ENCODE measurements around the gene GPR152.
A peak's percentile ranks its signal among the peaks of the same experiment; 100 is the strongest.

Gene GPR152

GRCh38 chr11:67437082-67437808 lies 15.3 kb downstream of the GPR152 start, which contains the start of gene PTPRCAP:
Gene PTPRCAP, minus strand, starts transcription at chr11:67437682. Its CDS starts 63 bp downstream, at chr11:67437619.
- no peak within 1 kb of the TSS for H3K9ac ChIP-seq (ENCODE audit: low read length in 2 of 2)
- H3K4me3 ChIP-seq (ENCODE audit: low read length in 2 of 2): no peak within 1 kb of the TSS
- H3K9me3 ChIP-seq (ENCODE audit: control insufficient read depth in 2 of 2, low read length in 2 of 2): no peaks in the 10 kb centered on the region
- peaks cover 18 to 32% of the 10 kb centered on the region in 2 donors for H3K36me3 ChIP-seq (ENCODE audit: control insufficient read depth in 2 of 2, insufficient read depth in 2 of 2, low read length in 2 of 2)
- peak within 1 kb of the TSS; percentile 11 for H3K27ac ChIP-seq (ENCODE audit: low read length)
- peaks cover 18% of the 10 kb centered on the region for H3K4me1 ChIP-seq (ENCODE audit: control insufficient read depth, insufficient read depth, low read length)
- no peaks in the 10 kb centered on the region for H3K27me3 ChIP-seq (ENCODE audit: control insufficient read depth in 1 of 2, insufficient read depth in 2 of 2, low read length in 2 of 2)

GRCh38 chr11:67436459-67437081 lies 16.0 kb downstream of the GPR152 start:
- peaks cover 18 to 34% of the 10 kb centered on the region in 2 donors for H3K36me3 ChIP-seq (ENCODE audit: control insufficient read depth in 2 of 2, insufficient read depth in 2 of 2, low read length in 2 of 2)

GRCh38 chr11:67435727-67436458 lies 16.6 kb downstream of the GPR152 start:
- H3K4me1 ChIP-seq (ENCODE audit: control insufficient read depth, insufficient read depth, low read length): peaks cover 12% of the 10 kb centered on the region
- no peaks in the 10 kb centered on the region for H3K27me3 ChIP-seq (ENCODE audit: control insufficient read depth in 1 of 2, insufficient read depth in 2 of 2, low read length in 2 of 2)
- H3K36me3 ChIP-seq (ENCODE audit: control insufficient read depth in 2 of 2, insufficient read depth in 2 of 2, low read length in 2 of 2): peaks cover 18 to 33% of the 10 kb centered on the region in 2 donors
- H3K4me3 ChIP-seq (ENCODE audit: low read length in 2 of 2): no peak overlapping the region
- no peak overlapping the region for H3K9ac ChIP-seq (ENCODE audit: low read length in 2 of 2)
- H3K9me3 ChIP-seq (ENCODE audit: control insufficient read depth in 2 of 2, low read length in 2 of 2): no peaks in the 10 kb centered on the region
- peak overlapping the region; percentile 18 for H3K27ac ChIP-seq (ENCODE audit: low read length)

More at GRCh38 chr11:67436459-67437081, 16.0 kb downstream of the GPR152 start:
- H3K4me1 ChIP-seq (ENCODE audit: control insufficient read depth, insufficient read depth, low read length): peaks cover 12% of the 10 kb centered on the region
- peak overlapping the region; percentile 18 for H3K27ac ChIP-seq (ENCODE audit: low read length)
- H3K9me3 ChIP-seq (ENCODE audit: control insufficient read depth in 2 of 2, low read length in 2 of 2): no peaks in the 10 kb centered on the region
- no peaks in the 10 kb centered on the region for H3K27me3 ChIP-seq (ENCODE audit: control insufficient read depth in 1 of 2, insufficient read depth in 2 of 2, low read length in 2 of 2)
- H3K9ac ChIP-seq (ENCODE audit: low read length in 2 of 2): no peak overlapping the region
- H3K4me3 ChIP-seq (ENCODE audit: low read length in 2 of 2): no peak overlapping the region

- Histone ChIP-seq H3K4me3 (ENCODE audit: low read length in 2 of 2) (no peak overlapping the region), H3K27me3 (ENCODE audit: control insufficient read depth in 1 of 2, insufficient read depth in 2 of 2, low read length in 2 of 2) (no peaks in the 10 kb centered on the region), H3K27ac (ENCODE audit: low read length) (no peak overlapping the region), H3K4me1 (ENCODE audit: control insufficient read depth, insufficient read depth, low read length) (peaks cover 13% of the 10 kb centered on the region), H3K36me3 (ENCODE audit: control insufficient read depth in 2 of 2, insufficient read depth in 2 of 2, low read length in 2 of 2) (peaks cover 18 to 31% of the 10 kb centered on the region in 2 donors), H3K9me3 (ENCODE audit: control insufficient read depth in 2 of 2, low read length in 2 of 2) (no peaks in the 10 kb centered on the region), H3K9ac (ENCODE audit: low read length in 2 of 2) (no peak overlapping the region)
Observed at GRCh38 chr11:67435031-67435726, 17.4 kb downstream of the GPR152 start.

GRCh38 chr11:67434395-67434881 lies 18.1 kb downstream of the GPR152 start:
- H3K4me3 ChIP-seq (ENCODE audit: low read length in 2 of 2): no peak overlapping the region
- H3K9ac ChIP-seq (ENCODE audit: low read length in 2 of 2): no peak overlapping the region
- H3K36me3 ChIP-seq (ENCODE audit: control insufficient read depth in 2 of 2, insufficient read depth in 2 of 2, low read length in 2 of 2): peaks cover 22 to 31% of the 10 kb centered on the region in 2 donors
- H3K9me3 ChIP-seq (ENCODE audit: control insufficient read depth in 2 of 2, low read length in 2 of 2): no peaks in the 10 kb centered on the region
- no peak overlapping the region for H3K27ac ChIP-seq (ENCODE audit: low read length)
- no peaks in the 10 kb centered on the region for H3K27me3 ChIP-seq (ENCODE audit: control insufficient read depth in 1 of 2, insufficient read depth in 2 of 2, low read length in 2 of 2)
- H3K4me1 ChIP-seq (ENCODE audit: control insufficient read depth, insufficient read depth, low read length): peaks cover 15% of the 10 kb centered on the region

GRCh38 chr11:67433536-67434394 lies 18.8 kb downstream of the GPR152 start:
- H3K36me3 ChIP-seq (ENCODE audit: control insufficient read depth in 2 of 2, insufficient read depth in 2 of 2, low read length in 2 of 2): peaks cover 22 to 34% of the 10 kb centered on the region in 2 donors
- H3K4me3 ChIP-seq (ENCODE audit: low read length in 2 of 2): no peak overlapping the region
- H3K27me3 ChIP-seq (ENCODE audit: control insufficient read depth in 1 of 2, insufficient read depth in 2 of 2, low read length in 2 of 2): no peaks in the 10 kb centered on the region
- H3K9me3 ChIP-seq (ENCODE audit: control insufficient read depth in 2 of 2, low read length in 2 of 2): no peaks in the 10 kb centered on the region
- peaks cover 19% of the 10 kb centered on the region for H3K4me1 ChIP-seq (ENCODE audit: control insufficient read depth, insufficient read depth, low read length)
- no peak overlapping the region for H3K9ac ChIP-seq (ENCODE audit: low read length in 2 of 2)
- no peak overlapping the region for H3K27ac ChIP-seq (ENCODE audit: low read length)

GRCh38 chr11:67432655-67433349 lies 19.7 kb downstream of the GPR152 start:
- Histone ChIP-seq H3K4me3 (ENCODE audit: low read length in 2 of 2) (no peak overlapping the region), H3K36me3 (ENCODE audit: control insufficient read depth in 2 of 2, insufficient read depth in 2 of 2, low read length in 2 of 2) (peaks cover 22 to 32% of the 10 kb centered on the region in 2 donors), H3K9ac (ENCODE audit: low read length in 2 of 2) (no peak overlapping the region), H3K27ac (ENCODE audit: low read length) (no peak overlapping the region), H3K27me3 (ENCODE audit: control insufficient read depth in 1 of 2, insufficient read depth in 2 of 2, low read length in 2 of 2) (no peaks in the 10 kb centered on the region), H3K4me1 (ENCODE audit: control insufficient read depth, insufficient read depth, low read length) (peaks cover 24% of the 10 kb centered on the region), H3K9me3 (ENCODE audit: control insufficient read depth in 2 of 2, low read length in 2 of 2) (no peaks in the 10 kb centered on the region)

- Histone ChIP-seq H3K4me3 (ENCODE audit: low read length in 2 of 2) (no peak overlapping the region), H3K36me3 (ENCODE audit: control insufficient read depth in 2 of 2, insufficient read depth in 2 of 2, low read length in 2 of 2) (peaks cover 22 to 30% of the 10 kb centered on the region in 2 donors), H3K9me3 (ENCODE audit: control insufficient read depth in 2 of 2, low read length in 2 of 2) (no peaks in the 10 kb centered on the region), H3K4me1 (ENCODE audit: control insufficient read depth, insufficient read depth, low read length) (peaks cover 30% of the 10 kb centered on the region), H3K9ac (ENCODE audit: low read length in 2 of 2) (no peak overlapping the region), H3K27me3 (ENCODE audit: control insufficient read depth in 1 of 2, insufficient read depth in 2 of 2, low read length in 2 of 2) (no peaks in the 10 kb centered on the region), H3K27ac (ENCODE audit: low read length) (no peak overlapping the region)
Observed at GRCh38 chr11:67431346-67432249, 20.9 kb downstream of the GPR152 start.

Measured in stomach smooth muscle (tissue), 2 donors.